Suppressor macrophage treated with lipopolysaccharide for 4 hours (primary cell): ENCODE measurements around the gene KLHL3.
"Not testable (repeated sequence)": the region's sequence is repeated elsewhere in the genome, so short reads cannot be mapped to it uniquely, and the experiment has no call there.

Source experiments
- DNase-seq: peaks from one replicate; pipeline ENCODE4 v3.0.0-alpha.2; 2020

The KLHL3 gene

DNA sequence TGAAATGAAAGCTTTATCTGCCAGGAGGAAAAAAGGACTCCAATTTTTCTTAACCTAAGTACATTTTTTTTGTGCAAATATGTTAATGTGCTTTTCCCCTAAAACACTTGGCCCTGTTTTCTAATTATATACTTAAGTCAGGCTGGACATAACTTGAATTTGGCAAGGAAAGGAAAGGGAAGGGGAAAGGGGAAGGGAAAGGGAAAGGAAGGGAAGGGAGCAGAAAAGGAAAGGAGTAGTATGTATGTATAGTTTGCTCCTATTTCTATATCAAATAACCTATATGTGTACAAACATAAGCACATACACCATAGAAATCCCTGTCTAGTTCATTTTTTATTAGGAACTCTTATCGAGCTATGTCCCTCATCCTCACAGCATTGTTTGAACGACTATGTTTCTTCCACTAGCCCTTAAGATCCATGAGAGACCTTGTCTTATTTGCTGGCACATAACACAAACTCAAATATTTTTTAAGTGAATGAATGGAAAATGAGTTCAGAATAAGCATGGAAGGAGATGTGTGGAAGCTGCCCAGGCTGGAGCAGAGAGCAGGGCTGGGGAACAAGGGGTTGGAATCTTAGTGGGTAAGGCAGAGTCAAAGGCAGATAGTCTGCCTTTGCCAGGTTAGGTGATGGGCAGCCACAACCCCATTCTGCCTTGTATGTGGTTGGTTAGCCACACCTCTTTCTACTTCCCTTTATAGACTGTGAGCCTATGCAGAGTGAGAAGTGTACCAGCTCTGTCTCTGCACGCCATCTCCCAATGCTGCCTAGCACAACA is 70.0 kb downstream of the KLHL3 start:
- DNase-seq = peak; percentile 43

DNA sequence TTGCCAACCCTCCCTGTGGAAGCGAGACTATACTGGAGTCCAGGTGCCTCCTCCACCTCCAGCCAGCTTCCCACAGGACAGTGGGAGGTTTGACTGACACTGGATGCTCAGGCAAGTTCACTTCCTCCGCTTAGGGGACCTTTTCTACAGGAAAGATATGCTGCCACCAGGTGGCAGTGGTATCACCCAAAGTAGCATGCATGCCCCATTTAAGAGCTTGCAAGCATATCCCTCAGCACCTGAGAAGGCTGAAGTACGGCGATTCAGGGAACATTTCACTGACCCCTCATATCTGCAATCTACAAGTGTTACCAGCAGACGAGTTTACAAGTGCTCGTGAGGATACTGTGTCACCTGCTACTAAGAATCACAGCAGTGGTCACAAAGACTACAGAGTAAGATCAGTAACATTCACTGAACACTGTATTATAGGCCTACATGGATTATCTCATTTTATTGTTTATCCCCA is 75.5 kb downstream of the KLHL3 start:
- peak; percentile 77 for DNase-seq

DNA sequence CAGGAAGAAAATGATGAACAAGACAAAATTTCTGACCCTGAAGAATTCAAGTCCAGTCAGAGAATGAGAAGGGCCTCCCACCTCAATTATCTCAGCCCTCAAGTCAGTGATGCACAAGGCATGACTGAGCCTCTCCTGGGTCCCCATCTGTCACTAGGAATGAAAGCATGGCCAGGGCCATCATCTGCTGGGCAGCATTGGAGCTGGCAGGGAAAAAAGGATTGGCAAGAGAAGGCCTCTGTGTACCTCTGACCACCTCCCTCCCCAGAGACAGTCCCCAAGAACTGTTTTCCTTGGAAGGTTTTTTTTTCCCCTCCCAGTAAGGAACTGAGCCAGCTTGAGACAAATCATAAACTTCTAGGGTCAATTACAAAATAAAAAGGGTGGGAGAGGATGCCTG is 76.7 kb downstream of the KLHL3 start:
- DNase-seq = no peak

GRCh38 chr5:137658324-137658723 is 77.6 kb downstream of the KLHL3 start:
- no peak for DNase-seq

- DNase-seq = no peak
Observed at GRCh38 chr5:137657073-137657472, 78.8 kb downstream of the KLHL3 start.

DNA sequence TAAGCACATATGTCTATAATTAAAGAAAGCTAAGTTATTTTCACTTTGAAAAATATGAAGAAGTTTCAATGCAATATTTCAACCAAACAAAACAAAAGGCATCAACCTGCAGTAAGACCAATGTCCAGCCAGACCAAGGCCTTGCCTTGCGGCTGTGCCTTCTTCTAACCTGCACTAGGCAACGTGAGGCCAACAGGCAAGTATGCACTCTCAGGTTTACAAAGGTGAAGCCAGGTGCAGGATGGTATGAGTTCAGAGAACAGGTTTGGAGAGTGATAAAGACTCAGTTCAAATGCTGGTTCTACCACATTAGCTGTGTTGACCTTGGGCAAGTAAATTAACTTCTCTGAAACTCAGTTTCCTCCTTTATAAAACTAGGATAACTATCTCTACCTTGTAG is 79.3 kb downstream of the KLHL3 start:
- no peak for DNase-seq

GRCh38 chr5:137651022-137651421 is 84.9 kb downstream of the KLHL3 start:
- no peak for DNase-seq

DNA sequence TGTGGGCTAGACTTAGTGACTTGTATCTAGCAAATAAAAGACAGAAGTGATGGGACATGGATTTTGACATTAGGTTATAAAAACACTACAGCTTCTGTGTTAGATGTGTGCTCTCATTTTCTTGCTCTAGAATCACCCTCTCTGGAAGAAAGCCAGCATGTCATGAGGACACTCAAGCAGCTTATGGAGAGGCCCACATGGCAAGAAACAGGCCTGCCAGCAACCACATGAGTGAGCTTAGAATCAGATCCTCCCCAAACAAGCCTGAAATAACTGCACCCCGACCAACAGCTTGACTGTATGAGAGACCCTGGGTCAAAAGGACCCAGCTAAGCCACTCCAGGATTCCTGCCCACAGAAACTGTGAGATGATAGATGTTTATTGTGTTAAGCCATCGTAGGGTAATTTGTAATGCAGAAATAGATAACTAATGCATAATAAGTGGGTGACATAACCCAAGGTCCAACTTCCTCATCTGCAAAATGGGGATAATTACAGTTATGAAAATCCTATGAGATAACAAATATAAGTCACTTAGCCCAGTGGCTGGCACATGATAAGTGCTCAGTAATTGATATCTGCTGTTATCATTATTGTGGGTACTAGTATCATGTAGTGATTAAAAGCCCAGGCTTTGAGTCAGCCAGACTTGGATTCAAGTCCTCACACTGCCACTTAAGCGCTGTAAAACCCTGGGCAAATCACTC is 86.5 kb downstream of the KLHL3 start:
- no peak for DNase-seq

- no peak for DNase-seq
Observed at GRCh38 chr5:137648361-137648760, 87.5 kb downstream of the KLHL3 start.

DNA sequence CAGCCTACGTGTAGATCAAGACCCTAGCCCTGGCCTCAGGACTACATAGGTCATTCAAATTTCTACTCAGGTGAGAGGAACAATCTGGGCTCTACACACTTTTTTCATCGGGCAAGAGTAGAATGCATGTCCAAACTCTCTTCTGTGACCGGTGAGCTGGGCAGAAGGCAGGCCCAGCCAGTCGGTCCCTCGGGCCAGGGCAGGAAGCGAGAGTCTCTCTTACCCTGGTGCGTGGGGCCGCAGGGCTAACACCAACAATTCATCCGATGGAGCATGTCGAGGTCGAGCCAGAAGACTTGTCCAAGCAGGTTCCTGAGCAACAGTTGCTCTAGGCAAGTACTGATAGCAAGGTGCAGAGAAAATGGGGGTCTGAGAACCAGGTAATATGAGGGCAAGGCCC is 88.5 kb downstream of the KLHL3 start:
- DNase-seq = no peak

- DNase-seq = no peak
Observed at GRCh38 chr5:137646761-137647160, 89.1 kb downstream of the KLHL3 start.

- DNase-seq = not testable (repeated sequence)
Observed at GRCh38 chr5:137643081-137643480, 92.8 kb downstream of the KLHL3 start.

DNA sequence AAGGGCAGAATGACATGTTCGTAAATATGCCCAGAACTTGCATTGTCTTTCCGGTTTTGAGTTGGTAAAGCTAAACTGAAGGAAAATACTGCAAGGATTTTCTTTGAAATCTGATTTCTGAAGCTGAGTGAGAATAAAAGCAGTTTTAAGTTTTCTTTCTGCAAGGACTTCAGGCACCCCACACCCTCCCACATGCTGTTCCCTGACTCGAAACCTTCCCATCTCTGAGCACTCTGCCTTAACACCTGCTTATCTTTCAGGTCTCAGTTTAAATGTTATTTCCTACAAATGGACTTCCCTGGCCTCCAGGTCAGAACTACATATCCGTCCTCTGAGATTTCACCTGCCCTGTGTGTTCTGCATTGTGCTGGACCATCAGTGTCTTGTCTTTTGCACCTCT is 93.8 kb downstream of the KLHL3 start:
- no peak for DNase-seq

DNA sequence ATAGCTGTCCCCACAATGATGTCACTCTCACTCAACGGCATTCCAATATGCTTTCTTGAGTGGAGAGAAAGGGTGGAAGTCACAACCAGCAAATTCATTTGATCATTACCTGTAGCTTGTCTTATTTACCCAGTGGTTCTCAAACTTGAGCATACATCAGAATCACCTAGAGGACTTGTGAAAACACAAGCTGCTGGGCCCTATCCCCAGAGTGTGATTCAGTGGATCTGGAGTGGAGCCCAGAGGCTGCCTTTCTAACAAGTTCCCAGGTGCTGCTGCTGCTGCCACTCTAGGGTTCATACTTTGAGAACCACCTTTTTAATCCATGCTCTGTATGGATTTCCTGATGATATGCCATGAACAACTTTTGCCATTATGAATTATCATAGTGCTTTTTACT is 94.7 kb downstream of the KLHL3 start:
- DNase-seq = no peak

DNA sequence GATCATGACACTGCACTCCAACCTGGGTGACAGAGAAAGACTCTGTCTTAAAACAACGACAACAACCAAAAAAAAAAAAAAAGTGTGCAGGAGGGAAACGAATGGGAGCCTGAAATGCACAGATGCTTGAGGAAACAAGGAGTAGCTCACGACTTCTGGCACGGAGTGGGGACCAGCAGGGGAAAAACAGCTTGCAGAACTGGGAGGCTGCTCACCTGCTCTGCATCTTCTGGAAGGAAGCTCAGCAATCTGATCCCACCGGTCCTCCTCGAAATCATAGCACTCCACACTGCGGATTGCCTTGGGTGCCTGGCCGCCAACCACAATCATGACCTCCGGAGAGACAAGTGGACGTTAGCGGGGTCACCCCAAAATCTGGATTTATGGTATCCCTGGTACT is 96.2 kb downstream of the KLHL3 start:
- no peak for DNase-seq

- DNase-seq = no peak
Observed at GRCh38 chr5:137638841-137639240, 97.0 kb downstream of the KLHL3 start.

- no peak for DNase-seq
Observed at GRCh38 chr5:137636830-137637714, 98.8 kb downstream of the KLHL3 start.

DNA sequence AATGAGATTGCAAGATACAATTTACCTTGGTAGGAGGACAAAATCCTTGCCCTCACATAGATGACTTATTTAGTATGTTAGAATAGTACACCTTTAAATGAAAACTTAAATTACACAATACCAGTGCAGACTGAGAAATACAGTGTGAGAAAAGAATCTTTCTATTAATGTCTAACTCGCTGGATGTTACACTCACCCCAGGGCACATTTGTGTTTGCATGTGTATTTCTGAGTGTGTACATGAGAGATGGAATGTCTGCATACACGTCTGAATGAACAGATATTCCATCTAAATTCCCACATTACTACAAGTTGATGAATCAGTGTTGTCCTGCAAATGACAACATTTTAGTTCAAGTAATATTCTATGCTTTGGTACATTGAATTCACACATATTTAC is 99.8 kb downstream of the KLHL3 start:
- no peak for DNase-seq

GRCh38 chr5:137635521-137635921 is 100.4 kb downstream of the KLHL3 start:
- DNase-seq = no peak

- DNase-seq = no peak
Observed at GRCh38 chr5:137633896-137634295, 102.0 kb downstream of the KLHL3 start.

GRCh38 chr5:137632716-137633115 is 103.2 kb downstream of the KLHL3 start:
- DNase-seq = no peak

GRCh38 chr5:137631453-137631852 is 104.4 kb downstream of the KLHL3 start:
- no peak for DNase-seq

- no peak for DNase-seq
Observed at GRCh38 chr5:137630972-137631370, 104.9 kb downstream of the KLHL3 start.
